Measurements from ENCODE around the gene LRRC34. TPM values are rescaled to one million over a fixed set of nuclear protein-coding genes. Genes with fewer than 3 reads are reported as not detected.

LRRC34 gene
- total RNA-seq, 1 donor from 2014 or later = 1.6 TPM

- DNase-seq = no peak
- Histone ChIP-seq H3K27ac (replicated peaks) (no peak overlapping the region), H3K4me1 (peaks cover 35% of the 10 kb centered on the region), H3K4me3 (no peak overlapping the region), H3K9me3 (replicated peaks) (no peaks in the 10 kb centered on the region), H3K36me3 (no peaks in the 10 kb centered on the region), H3K27me3 (ENCODE audit: low read depth) (no peaks in the 10 kb centered on the region)
- TF ChIP-seq CTCF (IDR thresholded peaks at IDR 0.05; ENCODE audit: borderline replicate concordance) = no peak
- intact Hi-C loops (cut with micrococcal nuclease) = no loop called here
Observed at GRCh38 chr3:169809230-169809795, 3.4 kb downstream of the LRRC34 start.

GRCh38 chr3:169804681-169805080 is 8.0 kb downstream of the LRRC34 start:
- intact Hi-C loops (cut with micrococcal nuclease) = no loop called here
- no peak overlapping the region for H3K27ac ChIP-seq (replicated peaks)
- H3K4me1 ChIP-seq = no peaks in the 10 kb centered on the region
- no peaks in the 10 kb centered on the region for H3K27me3 ChIP-seq (ENCODE audit: low read depth)
- H3K9me3 ChIP-seq (replicated peaks) = no peaks in the 10 kb centered on the region
- no peak for DNase-seq
- H3K36me3 ChIP-seq = no peaks in the 10 kb centered on the region
- H3K4me3 ChIP-seq = no peak overlapping the region
- no peak for TF ChIP-seq CTCF (IDR thresholded peaks at IDR 0.05; ENCODE audit: borderline replicate concordance)

DNA sequence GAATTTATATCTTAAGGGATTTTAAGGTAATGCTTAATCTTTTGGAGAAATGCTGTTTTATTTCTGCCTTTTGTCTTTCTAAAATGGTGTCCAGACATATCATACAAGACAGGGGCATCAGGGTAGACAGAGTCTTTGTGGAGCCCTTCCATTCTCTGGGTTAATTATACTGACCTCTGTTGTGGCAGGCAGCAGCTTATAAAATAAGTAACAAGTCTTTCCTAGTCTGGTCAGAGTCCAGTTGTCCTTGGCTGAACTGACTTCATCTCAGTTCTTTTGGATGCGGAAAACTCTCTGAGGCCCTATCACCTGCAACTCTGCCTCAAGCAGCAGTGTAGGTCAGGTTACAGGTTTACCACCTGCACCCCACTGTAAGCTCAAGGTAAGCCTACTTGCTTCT is 20.3 kb downstream of the LRRC34 start:
- no peaks in the 10 kb centered on the region for H3K9me3 ChIP-seq (replicated peaks)
- no peak for TF ChIP-seq CTCF (IDR thresholded peaks at IDR 0.05; ENCODE audit: borderline replicate concordance)
- no peaks in the 10 kb centered on the region for H3K4me1 ChIP-seq
- DNase-seq = no peak
- intact Hi-C loops (cut with micrococcal nuclease) = no loop called here
- H3K36me3 ChIP-seq = peaks cover 42% of the 10 kb centered on the region
- H3K27me3 ChIP-seq (ENCODE audit: low read depth) = no peaks in the 10 kb centered on the region
- no peak overlapping the region for H3K4me3 ChIP-seq
- H3K27ac ChIP-seq (replicated peaks) = no peak overlapping the region

GRCh38 chr3:169790687-169791429 is 21.8 kb downstream of the LRRC34 start:
- Histone ChIP-seq H3K4me3 (no peak overlapping the region), H3K9me3 (replicated peaks) (no peaks in the 10 kb centered on the region), H3K27me3 (ENCODE audit: low read depth) (no peaks in the 10 kb centered on the region), H3K36me3 (peaks cover 49% of the 10 kb centered on the region), H3K27ac (replicated peaks) (no peak overlapping the region), H3K4me1 (no peaks in the 10 kb centered on the region)
- intact Hi-C loops (cut with micrococcal nuclease) = no loop called here
- no peak for TF ChIP-seq CTCF (IDR thresholded peaks at IDR 0.05; ENCODE audit: borderline replicate concordance)
- no peak for DNase-seq

DNA sequence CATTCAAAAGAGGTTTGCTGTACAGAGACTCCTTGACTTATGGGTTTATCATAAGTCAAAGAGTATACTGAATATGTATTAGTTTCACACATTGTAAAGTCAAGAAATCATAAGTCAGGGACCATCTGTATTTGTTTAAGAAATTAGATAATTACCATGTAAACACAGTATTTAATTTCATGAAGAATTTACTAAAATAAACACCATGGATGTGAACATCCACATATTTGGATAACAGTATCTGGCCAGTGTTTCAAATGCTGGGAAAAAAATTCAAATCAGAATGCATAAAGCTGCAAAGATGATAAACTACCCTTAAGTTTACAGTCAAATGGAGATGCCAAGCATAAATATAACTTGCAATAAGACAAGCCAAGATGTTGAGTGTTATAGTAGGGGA is 22.5 kb downstream of the LRRC34 start:
- no peaks in the 10 kb centered on the region for H3K9me3 ChIP-seq (replicated peaks)
- no peak overlapping the region for H3K27ac ChIP-seq (replicated peaks)
- no peak for DNase-seq
- intact Hi-C loops (cut with micrococcal nuclease) = no loop called here
- H3K36me3 ChIP-seq = peaks cover 56% of the 10 kb centered on the region
- no peak overlapping the region for H3K4me3 ChIP-seq
- no peaks in the 10 kb centered on the region for H3K27me3 ChIP-seq (ENCODE audit: low read depth)
- TF ChIP-seq CTCF (IDR thresholded peaks at IDR 0.05; ENCODE audit: borderline replicate concordance) = no peak
- H3K4me1 ChIP-seq = no peaks in the 10 kb centered on the region
